Measurements from ENCODE around the gene PVR. TPM values are rescaled to one million over a fixed set of nuclear protein-coding genes. Genes with fewer than 3 reads are reported as not detected.

PVR gene, protein sequence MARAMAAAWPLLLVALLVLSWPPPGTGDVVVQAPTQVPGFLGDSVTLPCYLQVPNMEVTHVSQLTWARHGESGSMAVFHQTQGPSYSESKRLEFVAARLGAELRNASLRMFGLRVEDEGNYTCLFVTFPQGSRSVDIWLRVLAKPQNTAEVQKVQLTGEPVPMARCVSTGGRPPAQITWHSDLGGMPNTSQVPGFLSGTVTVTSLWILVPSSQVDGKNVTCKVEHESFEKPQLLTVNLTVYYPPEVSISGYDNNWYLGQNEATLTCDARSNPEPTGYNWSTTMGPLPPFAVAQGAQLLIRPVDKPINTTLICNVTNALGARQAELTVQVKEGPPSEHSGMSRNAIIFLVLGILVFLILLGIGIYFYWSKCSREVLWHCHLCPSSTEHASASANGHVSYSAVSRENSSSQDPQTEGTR
- total RNA-seq = 10 to 100 TPM in 2 of 3 donors, 1 to 10 TPM in 1; 8.5 to 30.2 (median 22.0) TPM

DNA sequence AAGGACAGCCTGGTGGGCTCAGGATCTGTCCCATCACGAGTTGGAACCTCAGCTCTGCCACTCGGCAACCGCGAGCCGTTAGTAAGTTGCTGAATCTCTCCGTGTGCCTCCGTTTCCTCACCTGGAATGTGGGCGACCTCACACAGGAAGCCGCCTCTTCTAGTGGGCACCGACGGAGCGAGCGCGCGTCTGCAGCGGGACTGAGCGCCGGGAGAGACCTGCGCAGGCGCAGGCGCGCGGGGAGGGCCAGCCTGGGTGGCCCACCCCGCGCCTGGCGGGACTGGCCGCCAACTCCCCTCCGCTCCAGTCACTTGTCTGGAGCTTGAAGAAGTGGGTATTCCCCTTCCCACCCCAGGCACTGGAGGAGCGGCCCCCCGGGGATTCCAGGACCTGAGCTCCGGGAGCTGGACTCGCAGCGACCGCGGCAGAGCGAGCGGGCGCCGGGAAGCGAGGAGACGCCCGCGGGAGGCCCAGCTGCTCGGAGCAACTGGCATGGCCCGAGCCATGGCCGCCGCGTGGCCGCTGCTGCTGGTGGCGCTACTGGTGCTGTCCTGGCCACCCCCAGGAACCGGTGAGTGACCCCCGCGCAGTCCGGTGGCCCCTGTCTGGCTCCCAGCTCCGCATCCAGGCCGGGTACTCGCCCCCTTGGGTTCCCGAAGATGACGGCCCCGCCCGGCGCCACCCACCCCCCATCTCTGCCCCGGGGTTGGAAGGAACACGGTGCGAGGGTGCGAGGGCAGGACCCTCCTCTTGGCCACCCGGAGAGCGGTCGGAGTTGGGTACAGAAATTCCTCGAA is at the start of gene PVR:
Gene PVR, plus strand, starts transcription at position 306 of the 797 bp plus-strand sequence. Its CDS starts 187 bp downstream, at position 493.
- peak; percentile 34 to 54 for DNase-seq (ENCODE audit: low spot score in 2 of 2)
- Histone ChIP-seq H3K4me3 (peak within 1 kb of the TSS; percentile 81 to 86 (median 84)), H3K27ac (peak within 1 kb of the TSS; percentile 78), H3K36me3 (no peaks in the 10 kb centered on the region), H3K4me1 (no peaks in the 10 kb centered on the region), H3K9me3 (no peaks in the 10 kb centered on the region), H3K27me3 (no peaks in the 10 kb centered on the region)
- TF ChIP-seq, protein P1, sequence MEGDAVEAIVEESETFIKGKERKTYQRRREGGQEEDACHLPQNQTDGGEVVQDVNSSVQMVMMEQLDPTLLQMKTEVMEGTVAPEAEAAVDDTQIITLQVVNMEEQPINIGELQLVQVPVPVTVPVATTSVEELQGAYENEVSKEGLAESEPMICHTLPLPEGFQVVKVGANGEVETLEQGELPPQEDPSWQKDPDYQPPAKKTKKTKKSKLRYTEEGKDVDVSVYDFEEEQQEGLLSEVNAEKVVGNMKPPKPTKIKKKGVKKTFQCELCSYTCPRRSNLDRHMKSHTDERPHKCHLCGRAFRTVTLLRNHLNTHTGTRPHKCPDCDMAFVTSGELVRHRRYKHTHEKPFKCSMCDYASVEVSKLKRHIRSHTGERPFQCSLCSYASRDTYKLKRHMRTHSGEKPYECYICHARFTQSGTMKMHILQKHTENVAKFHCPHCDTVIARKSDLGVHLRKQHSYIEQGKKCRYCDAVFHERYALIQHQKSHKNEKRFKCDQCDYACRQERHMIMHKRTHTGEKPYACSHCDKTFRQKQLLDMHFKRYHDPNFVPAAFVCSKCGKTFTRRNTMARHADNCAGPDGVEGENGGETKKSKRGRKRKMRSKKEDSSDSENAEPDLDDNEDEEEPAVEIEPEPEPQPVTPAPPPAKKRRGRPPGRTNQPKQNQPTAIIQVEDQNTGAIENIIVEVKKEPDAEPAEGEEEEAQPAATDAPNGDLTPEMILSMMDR (IDR thresholded peaks at IDR 0.05) = no peak
- TF ChIP-seq POLR2AphosphoS5 (IDR thresholded peaks at IDR 0.05) = peak in 2 of 3 donors; percentile 24 to 62
- intact Hi-C loops (cut with DNase I; ENCODE audit: low total_unique reads) = no loop called here

DNA sequence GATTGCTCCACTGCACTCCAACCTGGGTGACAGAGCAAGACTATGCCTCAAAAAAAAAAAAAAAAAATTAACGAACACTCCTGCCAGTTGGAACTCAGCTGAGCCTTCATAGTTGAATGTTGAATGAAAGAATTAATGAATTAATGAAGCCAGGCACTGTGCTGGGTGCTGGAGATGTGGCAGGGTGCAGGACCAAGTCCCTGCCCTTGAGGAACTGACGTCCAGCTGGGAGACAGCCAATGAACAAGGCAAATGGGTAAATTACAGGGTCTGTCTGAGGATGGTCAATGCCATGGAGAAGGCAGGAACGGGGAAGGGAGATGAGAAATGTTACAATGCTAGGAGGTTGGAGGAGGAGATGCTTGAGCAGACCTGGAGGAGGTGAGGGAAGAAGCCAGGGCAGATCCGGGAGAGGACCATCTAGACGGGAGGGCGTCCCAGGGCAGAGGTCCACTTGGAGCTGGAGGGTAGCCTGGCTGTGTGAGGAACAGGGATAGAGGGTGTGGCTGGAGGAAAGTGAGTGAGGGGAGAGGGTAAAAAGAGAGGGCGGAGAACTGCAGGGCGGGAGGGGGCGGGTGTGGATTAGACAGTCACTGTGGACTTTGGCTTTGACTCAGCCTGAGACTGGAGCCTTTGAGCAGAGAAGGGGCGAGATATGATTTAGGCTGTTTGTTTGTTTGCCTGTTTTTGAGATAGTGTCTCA is 47.1 kb upstream of the PVR start:
- Histone ChIP-seq H3K27me3 (peaks cover 0 to 30% of the 10 kb centered on the region in 2 donors), H3K4me3 (no peak overlapping the region), H3K4me1 (no peaks in the 10 kb centered on the region), H3K9me3 (peaks cover 0 to 6% of the 10 kb centered on the region in 2 donors), H3K27ac (no peak overlapping the region), H3K36me3 (no peaks in the 10 kb centered on the region)
- DNase-seq (ENCODE audit: low spot score in 2 of 2) = no peak
- no peak for TF ChIP-seq POLR2AphosphoS5 (IDR thresholded peaks at IDR 0.05)
- TF ChIP-seq POLR2A (IDR thresholded peaks at IDR 0.05) = no peak
- TF ChIP-seq, protein P1 (IDR thresholded peaks at IDR 0.05) = no peak
- intact Hi-C loops (cut with DNase I; ENCODE audit: low total_unique reads) = no loop called here

DNA sequence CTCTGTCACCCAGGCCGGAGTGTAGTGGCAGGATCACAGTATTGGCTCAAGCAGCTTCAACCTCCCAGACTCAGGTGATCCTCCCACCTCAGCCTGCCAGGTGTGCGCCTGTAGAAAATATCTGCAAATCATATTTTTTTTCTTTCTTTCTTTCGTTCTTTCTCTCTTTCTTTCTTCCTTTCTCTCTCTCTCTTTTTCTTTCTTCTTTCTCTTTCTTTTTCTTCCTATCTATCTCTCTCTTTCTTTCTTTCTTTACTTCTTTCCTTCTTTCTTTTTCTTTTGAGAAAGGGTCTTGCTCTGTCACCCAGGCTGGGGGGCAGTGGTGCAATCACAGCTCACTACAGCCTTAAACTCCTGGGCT is 46.6 kb upstream of the PVR start:
- H3K36me3 ChIP-seq = no peaks in the 10 kb centered on the region
- no peak for DNase-seq (ENCODE audit: low spot score in 2 of 2)
- TF ChIP-seq, protein P1 (IDR thresholded peaks at IDR 0.05) = no peak
- TF ChIP-seq POLR2A (IDR thresholded peaks at IDR 0.05) = no peak
- TF ChIP-seq POLR2AphosphoS5 (IDR thresholded peaks at IDR 0.05) = no peak
- peaks cover 0 to 30% of the 10 kb centered on the region in 2 donors for H3K27me3 ChIP-seq
- intact Hi-C loops (cut with DNase I; ENCODE audit: low total_unique reads) = no loop called here
- H3K27ac ChIP-seq = no peak overlapping the region
- H3K4me3 ChIP-seq = no peak overlapping the region
- peaks cover 0 to 6% of the 10 kb centered on the region in 2 donors for H3K9me3 ChIP-seq
- no peaks in the 10 kb centered on the region for H3K4me1 ChIP-seq

DNA sequence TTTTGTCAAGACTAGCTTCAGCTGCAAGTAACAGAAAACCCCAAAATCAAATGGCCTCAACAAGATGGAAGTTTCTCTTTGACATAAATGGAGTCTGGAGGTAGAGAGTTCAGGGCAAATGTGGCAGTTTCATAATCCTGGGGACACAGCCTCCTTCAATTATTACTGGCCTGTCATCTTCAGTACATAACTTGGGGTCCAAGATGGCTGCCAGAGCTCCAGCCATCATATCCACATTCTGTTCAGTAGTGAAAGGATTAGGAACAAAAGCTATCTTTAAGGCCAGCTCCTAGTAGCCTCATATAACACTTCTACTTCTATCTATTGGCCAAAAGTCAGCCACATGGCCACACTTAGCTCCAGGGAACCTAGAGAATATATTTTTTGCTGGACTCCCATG is 45.4 kb upstream of the PVR start:
- no peak overlapping the region for H3K27ac ChIP-seq
- H3K4me1 ChIP-seq = no peaks in the 10 kb centered on the region
- intact Hi-C loops (cut with DNase I; ENCODE audit: low total_unique reads) = no loop called here
- peaks cover 0 to 6% of the 10 kb centered on the region in 2 donors for H3K9me3 ChIP-seq
- no peak for DNase-seq (ENCODE audit: low spot score in 2 of 2)
- TF ChIP-seq POLR2A (IDR thresholded peaks at IDR 0.05) (no peak), POLR2AphosphoS5 (IDR thresholded peaks at IDR 0.05) (no peak)
- TF ChIP-seq, protein P1 (IDR thresholded peaks at IDR 0.05) = no peak
- peaks cover 0 to 30% of the 10 kb centered on the region in 2 donors for H3K27me3 ChIP-seq
- H3K4me3 ChIP-seq = no peak overlapping the region
- no peaks in the 10 kb centered on the region for H3K36me3 ChIP-seq

Measured in breast epithelium (tissue), 4 donors.